Tibial nerve (tissue), 4 donors: Measurements from ENCODE around the gene YTHDF2. TPM values are rescaled to one million over a fixed set of nuclear protein-coding genes. Genes with fewer than 3 reads are reported as not detected.
"Not testable (repeated sequence)": the region's sequence is repeated elsewhere in the genome, so short reads cannot be mapped to it uniquely, and the experiment has no call there.

Source experiments
- DNase-seq, 2 donors: peaks; one replicate each; pipeline ENCODE4 v3.0.0-alpha.2; 2019; ENCODE audit warnings: low spot score in 2 of 2
- H3K27ac ChIP-seq, 4 donors: fragments of 200-600 bp; sonication (generic) in 3 of 4; one replicate each; pipeline ENCODE4 v1.5.1; 2017 to 2019; ENCODE audit warnings: mild to moderate bottlenecking in 1 of 4
- H3K27me3 ChIP-seq, 2 donors: fragments of 200-600 bp; sonication (generic) in 1 of 2; one replicate each; pipeline versions ENCODE4 v1.5.1 to v1.6.0; 2017 to 2019
- H3K36me3 ChIP-seq, 3 donors: fragments of 200-600 bp; sonication (generic); one replicate each; pipeline ENCODE4 v1.5.1; 2018 to 2019
- H3K4me1 ChIP-seq, 4 donors: fragments of 200-600 bp; sonication (generic) in 3 of 4; one replicate each; pipeline ENCODE4 v1.5.1; 2017 to 2019
- H3K4me3 ChIP-seq, 4 donors: fragments of 200-600 bp; sonication (generic) in 3 of 4; one replicate each; pipeline ENCODE4 v1.5.1; 2017 to 2019; ENCODE audit warnings: mild to moderate bottlenecking in 1 of 4, moderate library complexity in 1 of 4
- H3K9me3 ChIP-seq, 4 donors: fragments of 200-600 bp; sonication (generic) in 3 of 4; one replicate each; pipeline ENCODE4 v1.5.1; 2017 to 2019
- CTCF ChIP-seq, 5 experiments: fragments of 200-600 bp in 3 of 5; fragments of 450-650 bp in 2 of 5; sonication (generic) in 3 of 5; IDR thresholded peaks; one replicate each; pipeline ENCODE4 v1.5.1; 2016 to 2019; ENCODE audit warnings: antibody characterized with exemption in 5 of 5, mild to moderate bottlenecking in 3 of 5, moderate library complexity in 2 of 5
- EP300 ChIP-seq, 2 donors: sonication (generic); formaldehyde crosslinking; IDR thresholded peaks; one replicate each; pipeline ENCODE4 v1.6.1; 2017; ENCODE audit warnings: antibody characterized with exemption in 2 of 2, mild to moderate bottlenecking in 1 of 2
- POLR2A ChIP-seq, 2 donors: fragments of 450-650 bp; IDR thresholded peaks; one replicate each; pipeline ENCODE4 v1.6.1; 2017; ENCODE audit warnings: antibody characterized with exemption in 2 of 2, mild to moderate bottlenecking in 2 of 2, moderate library complexity in 2 of 2
- WGBS, 2 donors: methylation state at CpG; one replicate each; pipeline ENCODE4 v1.1.5; 2018; 5-methylcytosine and 5-hydroxymethylcytosine counted together
- total RNA-seq, 4 donors: library from RNA; depleted of rRNA; stranded (reverse); fragments of >200 nt; gene quantifications; one replicate each; pipeline ENCODE4 v1.1.0, GENCODE V29; 2016

Gene YTHDF2
- total RNA-seq, 4 donors from 2014 or later: 40.4 to 42.8 (median 41.0) TPM

- no peak overlapping the region for H3K27ac ChIP-seq
- TF ChIP-seq CTCF (IDR thresholded peaks at IDR 0.05) (no peak), EP300 (IDR thresholded peaks at IDR 0.05) (no peak), POLR2A (IDR thresholded peaks at IDR 0.05) (no peak)
- no peaks in the 10 kb centered on the region for H3K27me3 ChIP-seq
- DNase-seq: no peak
- WGBS, 2 donors: 52 to 62% methylated on average over 3 of the region's 3 CpGs
- H3K4me1 ChIP-seq: peaks cover 0 to 22% (median 0%) of the 10 kb centered on the region in 4 donors
- H3K4me3 ChIP-seq: no peak overlapping the region
- no peaks in the 10 kb centered on the region for H3K36me3 ChIP-seq
- H3K9me3 ChIP-seq: no peaks in the 10 kb centered on the region
These were observed 45.3 kb downstream of the YTHDF2 start for GRCh38 chr1:28782011-28782410.

- Histone ChIP-seq H3K4me3 (no peak overlapping the region), H3K9me3 (no peaks in the 10 kb centered on the region), H3K27ac (no peak overlapping the region), H3K27me3 (no peaks in the 10 kb centered on the region), H3K36me3 (no peaks in the 10 kb centered on the region), H3K4me1 (peaks cover 0 to 22% (median 0%) of the 10 kb centered on the region in 4 donors)
- WGBS, 2 donors: 77 to 87% methylated on average over 2 of the region's 2 CpGs
- no peak for DNase-seq
- TF ChIP-seq POLR2A (IDR thresholded peaks at IDR 0.05): no peak
- no peak for TF ChIP-seq CTCF (IDR thresholded peaks at IDR 0.05)
- no peak for TF ChIP-seq EP300 (IDR thresholded peaks at IDR 0.05)
These were observed 46.6 kb downstream of the YTHDF2 start for GRCh38 chr1:28783363-28783762.

- H3K4me3 ChIP-seq: no peak overlapping the region
- DNase-seq: no peak
- no peak for TF ChIP-seq POLR2A (IDR thresholded peaks at IDR 0.05)
- no peak overlapping the region for H3K27ac ChIP-seq
- H3K27me3 ChIP-seq: no peaks in the 10 kb centered on the region
- WGBS, 2 donors: 92 to 94% methylated on average over 9 of the region's 9 CpGs
- H3K9me3 ChIP-seq: no peaks in the 10 kb centered on the region
- peaks cover 0 to 6% (median 0%) of the 10 kb centered on the region in 4 donors for H3K4me1 ChIP-seq
- no peaks in the 10 kb centered on the region for H3K36me3 ChIP-seq
These were observed 52.7 kb downstream of the YTHDF2 start for GRCh38 chr1:28789412-28789811.

GRCh38 chr1:28789816-28790215, 53.1 kb downstream of the YTHDF2 start:
- no peak for DNase-seq
- TF ChIP-seq CTCF (IDR thresholded peaks at IDR 0.05) (no peak), POLR2A (IDR thresholded peaks at IDR 0.05) (no peak), EP300 (IDR thresholded peaks at IDR 0.05) (no peak)
- no peaks in the 10 kb centered on the region for H3K36me3 ChIP-seq
- H3K4me1 ChIP-seq: peaks cover 0 to 6% (median 0%) of the 10 kb centered on the region in 4 donors
- H3K27me3 ChIP-seq: no peaks in the 10 kb centered on the region
- H3K4me3 ChIP-seq: no peak overlapping the region
- WGBS, 2 donors: 66 to 72% methylated on average over 6 of the region's 6 CpGs
- no peak overlapping the region for H3K27ac ChIP-seq
- H3K9me3 ChIP-seq: no peaks in the 10 kb centered on the region

GRCh38 chr1:28790377-28791035, 53.8 kb downstream of the YTHDF2 start:
- no peak for DNase-seq
- H3K36me3 ChIP-seq: no peaks in the 10 kb centered on the region
- H3K27ac ChIP-seq: no peak overlapping the region
- peaks cover 0 to 2% (median 0%) of the 10 kb centered on the region in 4 donors for H3K4me1 ChIP-seq
- TF ChIP-seq CTCF (IDR thresholded peaks at IDR 0.05) (no peak), POLR2A (IDR thresholded peaks at IDR 0.05) (no peak), EP300 (IDR thresholded peaks at IDR 0.05) (no peak)
- 51 to 58% methylated on average over 10 to 12 of the region's 12 CpGs for WGBS, 2 donors
- no peaks in the 10 kb centered on the region for H3K27me3 ChIP-seq
- no peak overlapping the region for H3K4me3 ChIP-seq
- H3K9me3 ChIP-seq: no peaks in the 10 kb centered on the region

- not testable (repeated sequence) for H3K36me3 ChIP-seq, H3K4me1 ChIP-seq, DNase-seq, H3K4me3 ChIP-seq, H3K9me3 ChIP-seq, H3K27me3 ChIP-seq, H3K27ac ChIP-seq
- WGBS, 2 donors: 89 to 97% methylated on average over 2 of the region's 2 CpGs
These were observed 55.2 kb downstream of the YTHDF2 start for GRCh38 chr1:28791929-28792328.
